ENCODE measurements around the gene DBNL.

Gene DBNL

GRCh38 chr7:44063894-44064651, 19.6 kb downstream of the DBNL start:
- Histone ChIP-seq H3K9me3 (ENCODE audit: control insufficient read depth, insufficient read depth, low read length) (no peaks in the 10 kb centered on the region), H3K36me3 (ENCODE audit: insufficient read depth, low read length) (no peaks in the 10 kb centered on the region), H3K4me1 (ENCODE audit: insufficient read depth, low read length) (peaks cover 13% of the 10 kb centered on the region; the same call in 1 of the 2 replicates), H3K9ac (ENCODE audit: low read depth, low read length) (peak overlapping the region; percentile 17; the same call in 1 of the 2 replicates)

GRCh38 chr7:44064791-44065430, 20.4 kb downstream of the DBNL start:
- no peaks in the 10 kb centered on the region for H3K9me3 ChIP-seq (ENCODE audit: control insufficient read depth, insufficient read depth, low read length)

GRCh38 chr7:44065431-44066110, 21.1 kb downstream of the DBNL start, which contains the start of gene PGAM2:
Gene PGAM2 (minus strand): TSS chr7:44065567. CDS start chr7:44065529, 38 bp downstream.
- no peaks in the 10 kb centered on the region for H3K36me3 ChIP-seq (ENCODE audit: insufficient read depth, low read length)
- peak within 1 kb of the TSS; percentile 1; the same call in 1 of the 2 replicates for H3K9ac ChIP-seq (ENCODE audit: low read depth, low read length)
- peaks cover 13% of the 10 kb centered on the region; the same call in 1 of the 2 replicates for H3K4me1 ChIP-seq (ENCODE audit: insufficient read depth, low read length)
- H3K9me3 ChIP-seq (ENCODE audit: control insufficient read depth, insufficient read depth, low read length), result no peaks in the 10 kb centered on the region

More at GRCh38 chr7:44064791-44065430, 20.4 kb downstream of the DBNL start:
- H3K36me3 ChIP-seq (ENCODE audit: insufficient read depth, low read length), result no peaks in the 10 kb centered on the region
- peak overlapping the region; percentile 1; the same call in 1 of the 2 replicates for H3K9ac ChIP-seq (ENCODE audit: low read depth, low read length)
- peaks cover 13% of the 10 kb centered on the region; the same call in 1 of the 2 replicates for H3K4me1 ChIP-seq (ENCODE audit: insufficient read depth, low read length)

GRCh38 chr7:44066111-44066460, 21.6 kb downstream of the DBNL start:
- H3K4me1 ChIP-seq (ENCODE audit: insufficient read depth, low read length), result peaks cover 13% of the 10 kb centered on the region; the same call in 1 of the 2 replicates
- no peaks in the 10 kb centered on the region for H3K9me3 ChIP-seq (ENCODE audit: control insufficient read depth, insufficient read depth, low read length)
- H3K9ac ChIP-seq (ENCODE audit: low read depth, low read length), result no peak overlapping the region
- no peaks in the 10 kb centered on the region for H3K36me3 ChIP-seq (ENCODE audit: insufficient read depth, low read length)

- no peaks in the 10 kb centered on the region for H3K36me3 ChIP-seq (ENCODE audit: insufficient read depth, low read length)
- H3K9me3 ChIP-seq (ENCODE audit: control insufficient read depth, insufficient read depth, low read length), result no peaks in the 10 kb centered on the region
- H3K4me1 ChIP-seq (ENCODE audit: insufficient read depth, low read length), result peaks cover 13% of the 10 kb centered on the region; the same call in 1 of the 2 replicates
- no peak overlapping the region for H3K9ac ChIP-seq (ENCODE audit: low read depth, low read length)
These were observed 22.1 kb downstream of the DBNL start for GRCh38 chr7:44066494-44067063.

GRCh38 chr7:44067064-44067951, 22.8 kb downstream of the DBNL start:
- Histone ChIP-seq H3K36me3 (ENCODE audit: insufficient read depth, low read length) (no peaks in the 10 kb centered on the region), H3K4me1 (ENCODE audit: insufficient read depth, low read length) (peaks cover 13% of the 10 kb centered on the region; the same call in 1 of the 2 replicates), H3K9me3 (ENCODE audit: control insufficient read depth, insufficient read depth, low read length) (no peaks in the 10 kb centered on the region), H3K9ac (ENCODE audit: low read depth, low read length) (no peak overlapping the region)

GRCh38 chr7:44068054-44068453, 23.6 kb downstream of the DBNL start:
- Histone ChIP-seq H3K9me3 (ENCODE audit: control insufficient read depth, insufficient read depth, low read length) (no peaks in the 10 kb centered on the region), H3K4me1 (ENCODE audit: insufficient read depth, low read length) (peaks cover 13% of the 10 kb centered on the region; the same call in 1 of the 2 replicates), H3K36me3 (ENCODE audit: insufficient read depth, low read length) (no peaks in the 10 kb centered on the region), H3K9ac (ENCODE audit: low read depth, low read length) (no peak overlapping the region)

- H3K9ac ChIP-seq (ENCODE audit: low read depth, low read length), result no peak overlapping the region
- H3K36me3 ChIP-seq (ENCODE audit: insufficient read depth, low read length), result peaks cover 2% of the 10 kb centered on the region; the same call in 1 of the 2 replicates
- H3K4me1 ChIP-seq (ENCODE audit: insufficient read depth, low read length), result no peaks in the 10 kb centered on the region
- no peaks in the 10 kb centered on the region for H3K9me3 ChIP-seq (ENCODE audit: control insufficient read depth, insufficient read depth, low read length)
These were observed 27.3 kb downstream of the DBNL start for GRCh38 chr7:44071726-44072363.

GRCh38 chr7:44072364-44073231, 28.1 kb downstream of the DBNL start:
- H3K9me3 ChIP-seq (ENCODE audit: control insufficient read depth, insufficient read depth, low read length), result no peaks in the 10 kb centered on the region
- no peak overlapping the region for H3K9ac ChIP-seq (ENCODE audit: low read depth, low read length)
- no peaks in the 10 kb centered on the region for H3K4me1 ChIP-seq (ENCODE audit: insufficient read depth, low read length)
- peaks cover 2% of the 10 kb centered on the region; the same call in 1 of the 2 replicates for H3K36me3 ChIP-seq (ENCODE audit: insufficient read depth, low read length)

- Histone ChIP-seq H3K9ac (ENCODE audit: low read depth, low read length) (no peak overlapping the region), H3K9me3 (ENCODE audit: control insufficient read depth, insufficient read depth, low read length) (no peaks in the 10 kb centered on the region), H3K4me1 (ENCODE audit: insufficient read depth, low read length) (no peaks in the 10 kb centered on the region), H3K36me3 (ENCODE audit: insufficient read depth, low read length) (peaks cover 2% of the 10 kb centered on the region; the same call in 1 of the 2 replicates)
These were observed 29.3 kb downstream of the DBNL start for GRCh38 chr7:44073664-44074348.

GRCh38 chr7:44074349-44074695, 29.8 kb downstream of the DBNL start:
- Histone ChIP-seq H3K36me3 (ENCODE audit: insufficient read depth, low read length) (peaks cover 2% of the 10 kb centered on the region; the same call in 1 of the 2 replicates), H3K9me3 (ENCODE audit: control insufficient read depth, insufficient read depth, low read length) (no peaks in the 10 kb centered on the region), H3K9ac (ENCODE audit: low read depth, low read length) (no peak overlapping the region), H3K4me1 (ENCODE audit: insufficient read depth, low read length) (no peaks in the 10 kb centered on the region)
